HG03139 (cell line): ENCODE data around the gene MS4A1.
A peak's percentile ranks its signal among the peaks of the same experiment; 100 is the strongest.
"Not testable (repeated sequence)": the region's sequence is repeated elsewhere in the genome, so short reads cannot be mapped to it uniquely, and the experiment has no call there.

Experiments
- ATAC-seq: cut with Tn5 transposase; IDR thresholded peaks from one replicate; pipeline ENCODE4 v1.9.1; 2021; ENCODE audit not compliant: unreplicated experiment

Gene MS4A1

GRCh38 chr11:60455531-60456042 is at the start of gene MS4A1:
Gene MS4A1 (plus strand): TSS chr11:60455847. CDS start chr11:60462375, 6,528 bp downstream.
- ATAC-seq = peak; percentile 84

GRCh38 chr11:60420015-60420414 is 35.6 kb upstream of the MS4A1 start:
- no peak for ATAC-seq

GRCh38 chr11:60422609-60423008 is 33.0 kb upstream of the MS4A1 start:
- no peak for ATAC-seq

GRCh38 chr11:60428517-60428916 is 27.1 kb upstream of the MS4A1 start:
- no peak for ATAC-seq

- no peak for ATAC-seq
Observed at GRCh38 chr11:60429272-60429671, 26.4 kb upstream of the MS4A1 start, which contains the start of gene MS4A5. Gene MS4A5 (plus strand): TSS chr11:60429572. CDS start chr11:60429675, 103 bp downstream.

GRCh38 chr11:60431251-60431650 is 24.4 kb upstream of the MS4A1 start:
- no peak for ATAC-seq

GRCh38 chr11:60433401-60433800 is 22.2 kb upstream of the MS4A1 start:
- ATAC-seq = no peak

GRCh38 chr11:60447070-60447469 is 8.6 kb upstream of the MS4A1 start:
- ATAC-seq = no peak

GRCh38 chr11:60447846-60448245 is 7.8 kb upstream of the MS4A1 start:
- ATAC-seq = no peak

GRCh38 chr11:60451185-60451584 is 4.5 kb upstream of the MS4A1 start:
- ATAC-seq = not testable (repeated sequence)

GRCh38 chr11:60454212-60454611 is 1.4 kb upstream of the MS4A1 start:
- ATAC-seq = no peak

- ATAC-seq = peak; percentile 34
Observed at GRCh38 chr11:60457576-60457975, 1.9 kb downstream of the MS4A1 start.

GRCh38 chr11:60459345-60459744 is 3.7 kb downstream of the MS4A1 start:
- no peak for ATAC-seq

GRCh38 chr11:60468829-60469228 is 13.2 kb downstream of the MS4A1 start:
- no peak for ATAC-seq

- no peak for ATAC-seq
Observed at GRCh38 chr11:60469723-60470122, 14.1 kb downstream of the MS4A1 start.

GRCh38 chr11:60477035-60477445 is 21.4 kb downstream of the MS4A1 start:
- ATAC-seq = no peak

GRCh38 chr11:60482361-60482760 is 26.7 kb downstream of the MS4A1 start:
- no peak for ATAC-seq

- ATAC-seq = peak; percentile 96
Observed at GRCh38 chr11:60485987-60486386, 30.3 kb downstream of the MS4A1 start.

GRCh38 chr11:60492488-60493009 is 36.9 kb downstream of the MS4A1 start, which contains the start of gene MS4A12:
Gene MS4A12 (plus strand): TSS chr11:60492778. CDS start chr11:60497319, 4,541 bp downstream.
- no peak for ATAC-seq

- ATAC-seq = no peak
Observed at GRCh38 chr11:60493454-60493853, 37.8 kb downstream of the MS4A1 start.

GRCh38 chr11:60498399-60498798 is 42.8 kb downstream of the MS4A1 start:
- no peak for ATAC-seq

GRCh38 chr11:60498853-60499252 is 43.2 kb downstream of the MS4A1 start:
- ATAC-seq = no peak
